Measurements from ENCODE around the gene ARHGAP24. TPM values are rescaled to one million over a fixed set of nuclear protein-coding genes. Genes with fewer than 3 reads are reported as not detected.

The ARHGAP24 gene
- total RNA-seq, 1 donor from 2014 or later, result 30.6 TPM

GRCh38 chr4:85736571-85736970 lies 261.6 kb downstream of the ARHGAP24 start:
- DNase-seq (ENCODE audit: low read depth in 2 of 2), result no peak

DNA sequence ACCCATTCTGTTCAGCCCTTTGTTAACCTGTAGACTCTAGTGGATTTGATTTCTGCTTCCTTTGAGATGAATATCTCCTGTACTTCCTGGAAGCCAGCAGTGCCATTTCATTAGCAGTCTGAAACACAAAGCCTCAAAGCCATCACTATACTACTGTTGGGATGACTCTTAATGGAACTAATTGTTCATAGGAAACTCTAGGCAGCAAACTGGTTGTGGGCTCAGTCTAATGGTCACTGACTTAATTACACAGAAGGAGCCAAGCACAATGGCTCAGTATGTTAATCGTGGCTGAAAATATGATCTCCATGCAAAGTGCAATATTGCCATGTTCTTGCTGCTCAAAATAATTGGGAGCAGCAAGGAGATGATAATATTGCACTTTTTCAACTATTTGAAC lies 262.3 kb downstream of the ARHGAP24 start:
- no peak for DNase-seq (ENCODE audit: low read depth in 2 of 2)

GRCh38 chr4:85738721-85739120 lies 263.8 kb downstream of the ARHGAP24 start:
- no peak for DNase-seq (ENCODE audit: low read depth in 2 of 2)

- no peak for DNase-seq (ENCODE audit: low read depth in 2 of 2)
These were observed 265.5 kb downstream of the ARHGAP24 start for GRCh38 chr4:85740431-85740861.

DNA sequence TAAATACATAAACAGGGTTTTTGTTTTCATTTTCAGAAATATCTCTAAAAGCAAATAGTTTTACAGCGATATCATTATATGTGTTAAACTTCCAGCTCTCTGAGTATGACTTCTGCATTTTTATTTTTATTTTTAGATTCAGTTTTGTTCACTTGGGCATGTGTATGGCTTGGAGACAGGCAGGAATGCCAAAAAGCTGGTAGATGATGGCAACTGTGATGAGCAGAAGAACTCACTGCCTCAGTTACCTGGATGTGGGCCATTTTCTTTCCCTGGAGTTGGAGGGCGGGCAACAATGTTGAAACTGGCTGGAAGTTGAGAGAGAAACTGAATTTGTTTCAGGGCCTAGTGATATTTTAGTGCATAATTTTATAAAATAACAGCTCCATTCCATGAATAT lies 266.4 kb downstream of the ARHGAP24 start:
- no peak for DNase-seq (ENCODE audit: low read depth in 2 of 2)

GRCh38 chr4:85741921-85742591 lies 267.1 kb downstream of the ARHGAP24 start:
- peak in 1 of 2 donors; percentile 33 for DNase-seq (ENCODE audit: low read depth in 2 of 2)

DNA sequence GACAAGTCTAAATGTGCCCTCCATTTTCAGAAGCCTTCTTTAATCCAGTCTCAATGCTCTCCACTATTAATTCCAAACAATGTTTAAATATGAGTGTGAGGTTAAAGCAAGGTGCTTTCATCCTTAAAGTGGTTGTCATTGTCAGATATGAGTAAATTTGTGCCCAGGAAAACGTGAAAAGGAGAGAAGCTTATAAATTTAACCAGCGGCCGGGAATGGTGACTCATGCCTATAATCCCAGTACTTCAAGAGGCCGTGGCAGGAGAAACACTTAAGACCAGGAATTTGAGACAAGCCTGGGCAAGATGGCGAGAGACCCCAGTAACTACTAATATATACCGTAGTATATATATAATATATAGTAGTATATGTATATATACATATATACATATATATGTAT lies 270.0 kb downstream of the ARHGAP24 start:
- no peak for DNase-seq (ENCODE audit: low read depth in 2 of 2)

DNA sequence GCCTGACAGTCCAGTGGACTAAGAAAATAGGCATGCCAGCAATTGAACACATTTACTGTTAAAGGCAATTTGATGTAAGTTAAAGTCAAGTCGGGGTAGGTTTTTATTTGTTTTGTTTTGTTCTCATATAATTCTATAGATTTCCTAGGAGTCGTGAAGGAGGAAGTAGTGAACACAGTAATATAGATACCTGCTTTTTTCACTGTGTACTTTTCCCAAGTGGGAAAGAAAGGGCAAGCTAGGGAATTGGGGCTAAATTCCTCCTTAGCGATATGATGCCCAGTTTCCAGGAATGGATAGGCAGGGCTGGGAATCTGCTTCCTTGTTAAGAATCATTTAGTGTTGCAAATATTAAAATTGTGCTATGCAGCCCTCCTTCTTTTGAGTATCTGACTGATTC lies 271.0 kb downstream of the ARHGAP24 start:
- DNase-seq (ENCODE audit: low read depth in 2 of 2), result no peak

- peak; percentile 85 to 88 for DNase-seq (ENCODE audit: low read depth in 2 of 2)
These were observed 273.0 kb downstream of the ARHGAP24 start for GRCh38 chr4:85747882-85748491.

DNA sequence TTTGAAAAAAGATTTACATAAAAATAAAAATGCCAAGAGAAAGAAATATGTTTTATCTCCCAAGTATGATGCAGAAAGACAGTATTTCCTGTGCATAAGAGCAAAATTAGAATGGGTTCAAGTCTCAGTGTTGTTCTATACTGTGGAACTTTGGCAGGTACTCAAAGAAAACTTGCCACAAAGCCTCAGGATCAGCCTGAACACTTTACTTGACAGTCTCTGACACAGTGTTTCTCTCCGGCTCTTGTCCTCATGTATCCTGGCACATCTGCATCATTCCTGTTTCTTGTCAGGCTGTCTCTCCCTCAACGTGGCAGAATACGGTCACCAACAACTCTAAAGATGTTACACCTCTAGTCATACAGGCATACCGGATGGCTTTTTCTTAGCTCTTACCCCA lies 273.7 kb downstream of the ARHGAP24 start:
- no peak for DNase-seq (ENCODE audit: low read depth in 2 of 2)

DNA sequence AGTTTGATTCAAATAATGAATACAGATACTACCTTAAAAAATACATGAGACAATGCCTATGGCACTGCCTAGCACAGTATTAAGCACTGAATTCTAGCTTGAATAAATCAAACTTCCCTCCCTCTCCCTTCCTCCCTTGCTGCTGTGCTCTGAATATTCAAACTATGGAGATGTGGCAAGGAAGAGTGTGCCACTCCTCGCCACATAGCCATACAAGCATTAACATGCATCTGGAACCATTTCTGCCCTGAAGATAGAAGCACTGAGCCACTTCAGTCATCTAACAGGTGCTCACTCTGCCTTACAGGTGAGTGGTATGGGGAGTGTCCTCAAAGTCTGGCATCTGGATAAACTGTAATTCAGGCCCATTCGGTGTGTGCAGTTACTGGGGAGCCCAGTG lies 276.9 kb downstream of the ARHGAP24 start:
- no peak for DNase-seq (ENCODE audit: low read depth in 2 of 2)

GRCh38 chr4:85755285-85755684 lies 280.3 kb downstream of the ARHGAP24 start:
- DNase-seq (ENCODE audit: low read depth in 2 of 2), result no peak

DNA sequence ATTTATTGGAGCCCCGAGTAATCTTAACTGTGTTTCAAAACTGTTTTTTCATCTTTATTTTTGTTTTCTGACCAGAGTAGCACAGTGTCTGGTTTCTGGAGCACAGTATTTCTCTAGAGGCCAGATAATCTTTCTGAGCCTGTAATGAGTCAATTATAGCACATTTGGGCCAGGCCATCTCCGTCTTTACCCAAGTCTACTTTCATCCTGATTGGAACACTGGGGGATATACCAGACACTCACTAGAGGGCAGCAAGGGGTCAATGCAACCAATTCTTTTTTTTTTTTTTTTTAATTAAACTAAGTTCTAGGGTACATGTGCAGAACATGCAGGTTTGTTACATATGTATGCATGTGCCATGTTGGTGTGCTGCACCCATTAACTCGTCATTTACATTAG lies 282.0 kb downstream of the ARHGAP24 start:
- DNase-seq (ENCODE audit: low read depth in 2 of 2), result peak; percentile 73 to 74

GRCh38 chr4:85759388-85759787 lies 284.4 kb downstream of the ARHGAP24 start:
- no peak for DNase-seq (ENCODE audit: low read depth in 2 of 2)

- peak; percentile 3 to 34 for DNase-seq (ENCODE audit: low read depth in 2 of 2)
These were observed 285.6 kb downstream of the ARHGAP24 start for GRCh38 chr4:85760511-85760910.

DNA sequence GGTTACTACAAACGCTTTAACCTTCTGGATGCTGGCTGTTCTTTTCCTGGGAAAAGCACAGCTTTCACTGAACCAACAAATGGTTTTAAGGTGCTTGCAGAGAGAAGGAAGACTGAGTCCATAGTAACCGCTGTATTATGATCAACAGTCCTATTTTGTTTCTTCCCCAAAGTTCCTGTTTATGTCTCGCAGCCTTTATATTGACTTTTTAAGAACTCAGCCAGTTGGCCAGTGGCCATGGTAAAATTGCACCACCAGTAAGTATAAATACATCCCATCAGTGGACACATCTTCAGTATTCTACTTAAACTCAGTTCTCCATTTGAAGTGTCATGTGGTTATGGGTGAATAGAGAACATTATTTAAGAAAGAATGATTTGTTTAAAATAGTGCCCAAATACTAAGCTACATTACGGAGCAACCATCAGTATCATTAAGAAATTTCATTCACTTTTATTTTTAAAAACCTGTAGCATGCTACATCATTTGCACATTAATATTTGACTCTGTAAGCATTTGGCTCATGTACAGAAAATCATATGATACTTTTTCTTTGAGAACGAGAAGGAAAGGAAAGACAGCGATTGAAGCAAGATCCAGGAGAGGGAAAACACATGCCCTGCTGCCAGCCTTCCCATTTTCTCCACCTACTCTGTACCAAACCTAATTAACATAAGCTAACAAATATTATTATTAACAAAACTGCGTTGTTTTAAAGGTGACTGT lies 287.0 kb downstream of the ARHGAP24 start:
- peak; percentile 70 to 98 for DNase-seq (ENCODE audit: low read depth in 2 of 2)

DNA sequence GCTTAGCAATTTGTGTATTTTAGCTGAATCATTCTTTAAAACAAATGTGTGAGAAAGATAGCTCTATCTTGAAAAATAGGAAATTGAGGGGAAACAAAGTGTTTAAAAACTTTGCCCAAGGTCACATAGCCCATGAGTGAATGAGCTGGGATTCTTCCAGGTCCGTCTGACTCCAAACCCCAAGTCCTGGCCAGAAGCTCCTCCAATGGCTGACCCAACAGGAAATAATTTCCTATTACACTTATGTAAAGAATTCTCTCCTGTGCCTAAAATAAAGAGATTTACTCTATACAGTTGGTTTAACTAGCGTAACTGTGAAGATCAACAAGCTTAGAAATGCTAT lies 287.6 kb downstream of the ARHGAP24 start:
- DNase-seq (ENCODE audit: low read depth in 2 of 2), result peak; percentile 91 to 98

GRCh38 chr4:85763202-85763601 lies 288.3 kb downstream of the ARHGAP24 start:
- DNase-seq (ENCODE audit: low read depth in 2 of 2), result peak in 1 of 2 donors; percentile 24

GRCh38 chr4:85767649-85768048 lies 292.7 kb downstream of the ARHGAP24 start:
- DNase-seq (ENCODE audit: low read depth in 2 of 2), result no peak

GRCh38 chr4:85769009-85769408 lies 294.1 kb downstream of the ARHGAP24 start:
- peak in 1 of 2 donors; percentile 75 for DNase-seq (ENCODE audit: low read depth in 2 of 2)

DNA sequence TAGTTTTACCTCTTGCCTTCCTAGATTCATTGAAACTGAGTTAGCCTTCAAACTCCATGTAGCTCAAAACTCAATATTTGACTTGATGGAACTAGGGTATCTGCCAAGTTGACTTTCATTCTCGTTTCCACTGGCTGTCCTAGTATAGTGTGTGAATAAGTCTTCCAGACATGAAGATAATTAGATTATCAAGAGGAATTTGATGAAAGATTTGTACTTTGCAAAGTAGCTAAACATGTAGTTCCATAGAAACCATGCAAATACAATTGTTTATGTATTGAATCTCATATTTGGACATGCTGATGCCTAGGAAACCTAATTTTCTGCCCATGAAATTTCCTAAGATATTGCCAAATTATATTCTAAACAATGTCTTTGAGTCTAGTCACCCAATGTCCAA lies 297.5 kb downstream of the ARHGAP24 start:
- no peak for DNase-seq (ENCODE audit: low read depth in 2 of 2)

GRCh38 chr4:85773372-85773771 lies 298.4 kb downstream of the ARHGAP24 start:
- DNase-seq (ENCODE audit: low read depth in 2 of 2), result no peak

- DNase-seq (ENCODE audit: low read depth in 2 of 2), result no peak
These were observed 299.1 kb downstream of the ARHGAP24 start for GRCh38 chr4:85774000-85774399.

Data from lung microvascular endothelial cell (primary cell).